Mucosa of descending colon (tissue), 3 donors: ENCODE results near the gene SLC16A8. TPM values are rescaled to one million over a fixed set of nuclear protein-coding genes. Genes with fewer than 3 reads are reported as not detected.
"Not testable (repeated sequence)": the region's sequence is repeated elsewhere in the genome, so short reads cannot be mapped to it uniquely, and the experiment has no call there.

ENCODE experiments used
- ATAC-seq: fragments of 200-7000 bp; cut with Tn5 transposase; one replicate; pipeline ENCODE4 v1.9.1; 2020; ENCODE audit warnings: mild to moderate bottlenecking, moderate library complexity
- DNase-seq, 3 donors: peaks; one replicate each; pipeline ENCODE4 v3.0.0-alpha.2; 2020
- H3K36me3 ChIP-seq: fragments of 200-600 bp; one replicate; pipeline ENCODE4 v1.8.0; 2021; ENCODE audit warnings: low read depth, mild to moderate bottlenecking
- H3K4me1 ChIP-seq: fragments of 200-600 bp; one replicate; pipeline ENCODE4 v1.8.0; 2021; ENCODE audit warnings: low read depth, mild to moderate bottlenecking
- H3K4me3 ChIP-seq: fragments of 200-600 bp; one replicate; pipeline ENCODE4 v1.8.0; 2021; ENCODE audit warnings: mild to moderate bottlenecking
- H3K9me3 ChIP-seq: fragments of 200-600 bp; one replicate; pipeline ENCODE4 v1.8.0; 2021; ENCODE audit warnings: mild to moderate bottlenecking
- intact Hi-C, 2 donors: fragments of 100-400 bp; cut with DNase I in 1 of 2; cut with micrococcal nuclease in 1 of 2; formaldehyde crosslinking; loops; one replicate each; pipeline versions ENCODE4 v1.11.0 to v1.11.1; 2022; cut with DNase I, micrococcal nuclease
- total RNA-seq, 3 donors: library from RNA; stranded (reverse); fragmentation: NEBNext Ultra II Directional in 2 of 3; extraction: Animal tissue kit (Norgen Biotek cat#: 25700) in 2 of 3; gene quantifications; one replicate each; pipeline versions ENCODE4 v1.2.1 to v1.2.4, GENCODE V29; 2021 to 2023
- TF ChIP-seq, protein P1 (sequence below): fragments of 200-600 bp; IDR thresholded peaks from one replicate; pipeline ENCODE4 v1.8.0; 2022; ENCODE audit warnings: antibody characterized with exemption, mild to moderate bottlenecking
- donor health status: DM: no; HTN: no; CAD: no; lungs with moderate emphysema.
- donor health status: DM: no; HTN: no; CAD: no.
- donor health status: DM: no; HTN: yes; CAD: no.

The SLC16A8 gene
- total RNA-seq, 3 donors from 2014 or later = not detected

DNA sequence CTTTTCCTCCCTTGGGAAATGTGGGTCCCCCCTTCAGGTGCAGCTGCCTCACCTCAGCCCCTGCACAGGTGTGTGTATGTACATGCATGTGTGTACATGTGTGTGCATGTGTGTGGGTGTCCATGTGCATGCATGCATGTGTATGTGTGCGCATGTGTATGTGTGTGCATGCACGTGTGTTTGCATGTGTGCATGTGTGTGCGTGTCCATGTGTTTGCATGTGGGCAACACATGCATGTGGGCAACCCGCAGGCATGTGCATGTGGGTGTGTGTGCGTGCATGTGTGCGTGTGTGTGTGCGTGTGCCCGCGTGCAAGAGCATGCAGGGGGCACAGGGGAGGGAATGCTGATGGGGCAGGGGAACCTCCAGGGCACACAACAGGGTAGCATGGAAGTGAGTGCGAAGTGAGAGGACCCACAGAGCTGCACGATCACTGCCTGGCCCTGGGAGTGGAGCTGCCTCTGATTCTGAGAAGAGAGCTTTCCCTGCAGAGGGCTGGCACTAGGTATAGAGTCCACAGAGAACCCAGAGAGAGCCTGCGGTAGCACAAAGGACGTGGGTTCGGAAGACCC lies 41.1 kb upstream of the SLC16A8 start:
- H3K9me3 ChIP-seq = no peaks in the 10 kb centered on the region
- no peak overlapping the region for H3K4me3 ChIP-seq
- ATAC-seq (no peak), DNase-seq (no peak)
- intact Hi-C loops = no loop called here
- TF ChIP-seq, protein P1, sequence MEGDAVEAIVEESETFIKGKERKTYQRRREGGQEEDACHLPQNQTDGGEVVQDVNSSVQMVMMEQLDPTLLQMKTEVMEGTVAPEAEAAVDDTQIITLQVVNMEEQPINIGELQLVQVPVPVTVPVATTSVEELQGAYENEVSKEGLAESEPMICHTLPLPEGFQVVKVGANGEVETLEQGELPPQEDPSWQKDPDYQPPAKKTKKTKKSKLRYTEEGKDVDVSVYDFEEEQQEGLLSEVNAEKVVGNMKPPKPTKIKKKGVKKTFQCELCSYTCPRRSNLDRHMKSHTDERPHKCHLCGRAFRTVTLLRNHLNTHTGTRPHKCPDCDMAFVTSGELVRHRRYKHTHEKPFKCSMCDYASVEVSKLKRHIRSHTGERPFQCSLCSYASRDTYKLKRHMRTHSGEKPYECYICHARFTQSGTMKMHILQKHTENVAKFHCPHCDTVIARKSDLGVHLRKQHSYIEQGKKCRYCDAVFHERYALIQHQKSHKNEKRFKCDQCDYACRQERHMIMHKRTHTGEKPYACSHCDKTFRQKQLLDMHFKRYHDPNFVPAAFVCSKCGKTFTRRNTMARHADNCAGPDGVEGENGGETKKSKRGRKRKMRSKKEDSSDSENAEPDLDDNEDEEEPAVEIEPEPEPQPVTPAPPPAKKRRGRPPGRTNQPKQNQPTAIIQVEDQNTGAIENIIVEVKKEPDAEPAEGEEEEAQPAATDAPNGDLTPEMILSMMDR = no peak
- H3K4me1 ChIP-seq = no peaks in the 10 kb centered on the region
- no peaks in the 10 kb centered on the region for H3K36me3 ChIP-seq

GRCh38 chr22:38124236-38124974 lies 40.4 kb upstream of the SLC16A8 start:
- Histone ChIP-seq H3K4me3 (no peak overlapping the region), H3K9me3 (no peaks in the 10 kb centered on the region), H3K36me3 (no peaks in the 10 kb centered on the region), H3K4me1 (no peaks in the 10 kb centered on the region)
- intact Hi-C loops = no loop called here
- DNase-seq = no peak
- TF ChIP-seq, protein P1 = no peak
- no peak for ATAC-seq

DNA sequence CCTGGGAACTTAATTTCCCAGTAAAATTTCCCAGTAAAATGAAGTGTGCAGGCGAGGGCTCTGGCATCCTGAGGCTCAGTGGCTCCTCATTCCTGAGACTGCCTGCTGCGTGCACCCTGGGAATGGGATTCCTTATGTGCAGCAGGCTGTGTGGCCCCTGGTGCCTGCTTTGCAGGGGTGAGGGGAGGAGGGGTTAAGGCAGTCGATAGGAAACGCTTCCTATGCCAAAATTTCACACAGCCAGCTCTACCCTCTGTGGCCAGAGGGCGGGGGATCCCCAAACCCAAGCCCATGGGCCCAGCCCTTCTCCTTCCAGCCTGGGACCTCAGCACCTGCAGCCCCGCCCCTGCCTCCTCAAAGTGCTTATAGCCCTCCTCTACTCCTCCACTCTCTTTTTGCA lies 38.6 kb upstream of the SLC16A8 start:
- no peak for ATAC-seq
- no peaks in the 10 kb centered on the region for H3K4me1 ChIP-seq
- no peaks in the 10 kb centered on the region for H3K36me3 ChIP-seq
- no peak for DNase-seq
- intact Hi-C loops = no loop called here
- TF ChIP-seq, protein P1 = no peak
- H3K9me3 ChIP-seq = no peaks in the 10 kb centered on the region
- H3K4me3 ChIP-seq = no peak overlapping the region

GRCh38 chr22:38120359-38121110 lies 36.6 kb upstream of the SLC16A8 start:
- intact Hi-C loops = no loop called here
- no peaks in the 10 kb centered on the region for H3K9me3 ChIP-seq
- no peaks in the 10 kb centered on the region for H3K36me3 ChIP-seq
- H3K4me3 ChIP-seq = no peak overlapping the region
- DNase-seq (peak; percentile 65 to 74 (median 72)), ATAC-seq (peak; percentile 88)
- TF ChIP-seq, protein P1 = no peak
- no peaks in the 10 kb centered on the region for H3K4me1 ChIP-seq

GRCh38 chr22:38118747-38119146 lies 34.8 kb upstream of the SLC16A8 start:
- DNase-seq = not testable (repeated sequence)

GRCh38 chr22:38118182-38118581 lies 34.2 kb upstream of the SLC16A8 start:
- ATAC-seq = no peak
- no peak overlapping the region for H3K4me3 ChIP-seq
- TF ChIP-seq, protein P1 = no peak
- H3K4me1 ChIP-seq = no peaks in the 10 kb centered on the region
- no peaks in the 10 kb centered on the region for H3K36me3 ChIP-seq
- DNase-seq = no peak
- intact Hi-C loops = loop anchor here in 1 of 2 donors (10.0 kb wide), 1 partner anchor 237 kb away; no protein-coding TSS in a partner anchor
- H3K9me3 ChIP-seq = no peaks in the 10 kb centered on the region

More at GRCh38 chr22:38118747-38119146, 34.8 kb upstream of the SLC16A8 start:
- not testable (repeated sequence) for H3K9me3 ChIP-seq, H3K4me1 ChIP-seq, ATAC-seq, H3K4me3 ChIP-seq, H3K36me3 ChIP-seq
- intact Hi-C loops = loop anchor here in 1 of 2 donors (10.0 kb wide), 1 partner anchor 236 kb away; no protein-coding TSS in a partner anchor

GRCh38 chr22:38117556-38117955 lies 33.6 kb upstream of the SLC16A8 start:
- not testable (repeated sequence) for H3K4me3 ChIP-seq, ATAC-seq, H3K9me3 ChIP-seq, H3K36me3 ChIP-seq, DNase-seq, H3K4me1 ChIP-seq
- intact Hi-C loops = loop anchor here in 1 of 2 donors (10.0 kb wide), 1 partner anchor 237 kb away; no protein-coding TSS in a partner anchor
